Stimulated activated CD4-positive, alpha-beta T cell treated with anti-CD3 and anti-CD28 coated beads, Interleukin-2, amount 100 ng/mL, for 4 hours (primary cell): ENCODE measurements around the gene IQGAP2.
"Not testable (repeated sequence)": the region's sequence is repeated elsewhere in the genome, so short reads cannot be mapped to it uniquely, and the experiment has no call there.

ENCODE experiments used
- DNase-seq: peaks from one replicate; pipeline ENCODE4 v3.0.0-alpha.2; 2020; ENCODE audit warnings: low read depth

The IQGAP2 gene

GRCh38 chr5:76718381-76718832, 315.3 kb downstream of the IQGAP2 start:
- no peak for DNase-seq

DNA sequence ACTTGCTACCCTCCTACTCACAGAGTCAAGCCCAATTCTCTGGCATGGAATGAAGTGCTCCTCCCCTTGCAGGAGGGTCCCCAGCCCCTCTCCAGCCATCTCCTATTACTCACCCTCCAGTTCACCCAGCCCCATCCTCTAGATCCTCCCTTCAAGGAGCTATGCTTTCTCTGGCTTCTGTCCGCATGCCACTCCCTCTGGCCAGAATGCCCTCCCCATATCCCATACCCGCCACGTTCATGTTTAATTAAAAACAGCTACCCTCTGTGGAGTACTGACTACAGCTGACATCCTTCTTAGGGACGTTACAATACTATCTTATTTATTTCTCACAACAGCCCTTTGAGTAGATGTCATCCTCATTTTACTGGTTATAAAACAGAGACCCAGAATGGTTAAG, 315.8 kb downstream of the IQGAP2 start:
- DNase-seq, result no peak

DNA sequence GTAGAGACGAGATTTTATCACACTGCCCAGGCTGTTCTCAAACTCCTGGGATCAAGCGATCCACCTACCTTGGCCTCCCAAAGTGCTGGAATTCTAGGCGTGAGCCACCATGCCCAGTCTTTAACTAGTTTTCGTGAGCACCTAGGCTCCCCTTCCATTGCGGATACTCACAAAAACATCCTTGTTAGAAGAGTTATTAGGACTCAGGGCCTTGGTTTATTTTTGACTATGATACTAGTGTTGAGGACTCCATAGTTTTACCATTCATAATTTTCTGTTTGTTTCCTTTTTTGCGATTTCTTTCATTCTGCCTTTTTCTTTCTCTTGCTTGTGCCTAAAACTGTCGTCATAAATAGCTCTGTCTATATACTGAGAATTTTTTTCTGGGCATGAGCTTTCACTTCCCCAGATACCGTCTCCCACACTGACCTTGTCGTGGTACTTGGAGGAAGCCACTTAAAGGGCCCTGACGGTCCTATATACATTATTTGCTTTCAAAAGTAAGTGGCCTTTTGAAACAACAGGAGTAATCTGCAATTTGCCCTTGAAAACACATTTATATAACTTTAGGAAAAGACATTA, 318.0 kb downstream of the IQGAP2 start:
- DNase-seq, result no peak

DNA sequence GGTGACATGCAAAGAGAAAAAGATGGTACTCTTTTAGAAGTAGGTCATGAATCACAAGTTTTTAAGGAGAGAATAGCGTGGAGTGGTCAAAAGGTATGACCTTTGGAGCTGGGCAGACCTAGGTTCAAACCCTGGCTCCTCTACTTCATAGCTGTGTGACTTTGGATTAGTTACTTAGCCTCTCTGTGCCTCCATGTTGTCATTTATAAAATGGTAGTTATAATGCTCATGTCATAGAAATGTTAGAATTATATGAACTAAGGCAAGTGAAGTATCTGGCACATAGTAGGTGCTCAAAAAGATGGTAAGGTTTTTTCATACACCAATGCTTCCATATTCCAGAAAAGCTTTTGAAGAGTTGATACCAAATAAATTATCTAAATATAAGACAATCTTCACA, 320.2 kb downstream of the IQGAP2 start:
- no peak for DNase-seq

DNA sequence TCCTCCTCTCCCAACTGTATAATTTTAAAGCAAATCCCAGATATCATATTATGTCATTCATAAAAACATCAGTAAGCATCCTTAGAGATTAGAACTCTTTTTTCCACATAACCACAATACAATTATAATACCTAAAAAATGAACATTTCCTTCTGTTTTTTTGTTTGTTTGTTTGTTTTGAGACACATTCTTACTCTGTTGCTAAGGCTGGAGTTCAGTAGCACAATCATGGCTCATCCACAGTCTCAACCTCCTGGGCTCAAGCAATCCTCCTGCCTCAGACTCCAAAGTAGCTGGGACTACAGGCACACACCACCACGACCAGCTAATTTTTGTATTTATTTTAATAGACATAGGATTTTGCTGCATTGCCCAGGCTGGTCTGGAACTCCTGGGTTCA, 320.8 kb downstream of the IQGAP2 start:
- DNase-seq, result no peak

DNA sequence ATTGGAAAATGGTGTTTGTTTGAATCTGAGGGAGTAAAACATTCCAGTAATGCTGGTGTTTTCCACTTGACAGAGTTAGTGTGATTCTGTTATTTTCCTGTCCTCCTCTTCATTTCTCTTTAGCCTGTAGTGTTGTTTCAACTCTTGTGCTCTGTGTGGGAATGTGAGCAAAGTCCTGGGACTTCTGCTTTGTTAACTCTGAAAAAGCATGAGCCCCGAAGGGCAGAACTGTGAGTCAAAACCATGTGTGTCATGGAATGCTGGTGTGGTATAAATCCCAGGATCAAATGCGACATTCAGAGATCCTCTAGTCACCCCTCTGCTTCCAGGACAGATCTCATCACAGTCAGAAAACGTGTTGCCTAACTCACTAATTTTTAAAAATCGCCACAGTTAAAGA, 321.8 kb downstream of the IQGAP2 start:
- no peak for DNase-seq

DNA sequence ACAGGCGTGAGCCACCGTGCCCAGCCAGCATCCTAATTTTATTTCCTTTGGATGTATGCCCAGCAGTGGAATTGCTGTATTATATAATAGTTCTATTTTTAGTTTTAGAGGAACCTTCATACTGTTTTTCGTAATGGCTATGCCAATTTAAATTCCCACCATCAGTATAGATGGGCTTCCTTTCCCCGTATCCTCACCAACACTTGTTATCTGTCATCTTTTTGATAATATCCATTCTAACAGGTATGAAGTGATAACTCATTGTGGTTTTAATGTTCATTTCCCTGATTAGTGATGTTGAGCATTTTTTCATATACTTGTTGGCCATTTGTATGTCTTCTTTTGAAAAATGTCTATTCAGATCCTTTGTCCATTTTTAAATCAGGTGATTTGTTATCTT, 325.9 kb downstream of the IQGAP2 start:
- DNase-seq, result no peak

DNA sequence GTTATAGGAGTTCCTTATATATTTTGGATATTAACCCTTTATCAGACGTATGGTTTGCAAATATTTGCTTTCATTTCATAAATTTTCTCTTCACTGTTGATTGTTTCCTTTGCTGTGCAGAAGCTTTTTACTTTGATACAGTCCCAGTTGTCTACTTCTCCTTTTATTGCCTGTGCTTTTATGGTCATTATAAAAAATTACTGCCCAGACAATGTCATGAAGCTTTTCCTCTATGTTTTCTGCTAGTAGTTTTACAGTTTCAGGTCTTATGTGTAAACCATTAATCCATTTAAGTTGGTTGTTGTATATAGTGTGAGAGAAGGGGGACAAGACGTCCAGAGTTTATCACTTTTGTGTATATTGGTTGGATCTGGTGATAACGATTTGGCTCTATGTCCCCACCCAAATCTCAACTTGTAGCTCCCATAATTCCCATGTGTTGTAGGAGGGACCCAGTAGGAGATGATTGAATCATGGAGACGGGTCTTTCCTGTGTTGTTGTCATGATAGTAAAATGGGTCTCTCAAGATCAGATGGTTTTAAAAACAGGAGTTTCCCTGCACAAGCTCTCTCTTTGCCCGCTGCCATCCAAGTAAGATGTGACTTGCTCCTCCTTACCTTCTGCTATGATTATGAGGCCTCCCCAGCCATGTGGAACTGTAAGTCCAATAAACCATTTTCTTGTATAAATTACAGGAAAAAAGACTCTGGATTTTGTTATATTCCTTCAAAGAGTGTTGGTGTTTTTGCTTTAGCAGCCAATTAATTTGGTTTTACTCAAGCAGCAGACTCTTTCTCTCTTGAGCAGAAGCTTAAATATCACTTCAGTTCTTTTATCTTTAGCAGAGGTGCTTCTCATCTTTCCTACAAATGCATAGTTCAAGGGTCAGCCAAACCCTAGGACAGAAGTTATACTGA, 326.5 kb downstream of the IQGAP2 start:
- no peak for DNase-seq

DNA sequence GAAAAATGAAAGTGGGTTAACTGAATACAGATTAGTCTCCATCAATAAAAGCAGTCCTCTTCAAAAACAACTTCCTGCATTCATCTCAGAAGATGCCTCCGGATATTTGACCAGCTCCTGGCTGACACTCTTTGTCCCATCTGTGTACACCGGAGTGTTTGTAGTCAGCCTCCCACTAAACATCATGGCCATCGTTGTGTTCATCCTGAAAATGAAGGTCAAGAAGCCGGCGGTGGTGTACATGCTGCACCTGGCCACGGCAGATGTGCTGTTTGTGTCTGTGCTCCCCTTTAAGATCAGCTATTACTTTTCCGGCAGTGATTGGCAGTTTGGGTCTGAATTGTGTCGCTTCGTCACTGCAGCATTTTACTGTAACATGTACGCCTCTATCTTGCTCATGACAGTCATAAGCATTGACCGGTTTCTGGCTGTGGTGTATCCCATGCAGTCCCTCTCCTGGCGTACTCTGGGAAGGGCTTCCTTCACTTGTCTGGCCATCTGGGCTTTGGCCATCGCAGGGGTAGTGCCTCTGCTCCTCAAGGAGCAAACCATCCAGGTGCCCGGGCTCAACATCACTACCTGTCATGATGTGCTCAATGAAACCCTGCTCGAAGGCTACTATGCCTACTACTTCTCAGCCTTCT, 329.4 kb downstream of the IQGAP2 start:
- DNase-seq, result no peak

DNA sequence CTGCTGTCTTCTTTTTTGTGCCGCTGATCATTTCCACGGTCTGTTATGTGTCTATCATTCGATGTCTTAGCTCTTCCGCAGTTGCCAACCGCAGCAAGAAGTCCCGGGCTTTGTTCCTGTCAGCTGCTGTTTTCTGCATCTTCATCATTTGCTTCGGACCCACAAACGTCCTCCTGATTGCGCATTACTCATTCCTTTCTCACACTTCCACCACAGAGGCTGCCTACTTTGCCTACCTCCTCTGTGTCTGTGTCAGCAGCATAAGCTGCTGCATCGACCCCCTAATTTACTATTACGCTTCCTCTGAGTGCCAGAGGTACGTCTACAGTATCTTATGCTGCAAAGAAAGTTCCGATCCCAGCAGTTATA, 329.9 kb downstream of the IQGAP2 start:
- DNase-seq, result no peak

- DNase-seq, result no peak
These were observed 332.9 kb downstream of the IQGAP2 start for GRCh38 chr5:76735762-76736545.

DNA sequence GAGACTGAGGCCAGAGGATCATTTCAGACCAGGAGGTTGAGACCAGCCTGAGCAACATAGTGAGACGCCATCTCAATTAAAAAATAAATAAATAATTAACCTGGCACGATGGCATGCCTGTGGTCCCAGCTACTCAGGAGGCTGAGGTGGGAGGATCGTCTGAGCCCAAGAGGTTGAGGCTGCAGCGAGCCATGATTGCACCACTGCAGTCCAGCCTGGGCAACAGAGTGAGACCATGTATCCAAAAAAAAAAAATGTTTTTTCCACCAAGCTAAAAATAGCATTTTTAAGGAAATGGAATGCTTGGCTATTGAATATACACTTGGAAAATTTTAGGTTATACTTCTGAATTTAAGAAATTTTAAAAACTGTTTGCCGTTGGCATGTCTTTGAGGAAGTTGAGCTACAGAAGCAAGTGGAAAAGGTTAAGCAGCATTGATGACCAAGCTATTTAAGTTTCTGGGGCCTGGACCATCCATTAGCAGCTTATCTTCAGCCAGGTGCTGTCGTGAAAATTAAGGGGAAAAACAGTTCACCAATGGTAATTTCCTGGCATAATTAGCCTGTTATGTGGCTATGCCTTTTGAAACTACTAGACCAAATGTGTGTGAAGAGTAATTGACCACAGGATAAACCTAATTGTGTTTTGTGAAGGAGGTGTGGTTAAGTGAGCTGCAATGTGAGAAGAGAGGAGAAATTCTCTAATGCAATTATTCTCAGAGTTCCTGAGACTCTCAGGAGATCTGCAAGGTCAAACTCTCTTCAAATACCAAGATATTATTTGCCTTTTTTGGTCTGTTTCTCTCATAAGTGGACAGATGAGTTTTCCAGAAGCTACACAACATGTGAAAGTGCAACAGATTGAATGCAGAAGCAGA, 333.8 kb downstream of the IQGAP2 start:
- DNase-seq, result no peak

DNA sequence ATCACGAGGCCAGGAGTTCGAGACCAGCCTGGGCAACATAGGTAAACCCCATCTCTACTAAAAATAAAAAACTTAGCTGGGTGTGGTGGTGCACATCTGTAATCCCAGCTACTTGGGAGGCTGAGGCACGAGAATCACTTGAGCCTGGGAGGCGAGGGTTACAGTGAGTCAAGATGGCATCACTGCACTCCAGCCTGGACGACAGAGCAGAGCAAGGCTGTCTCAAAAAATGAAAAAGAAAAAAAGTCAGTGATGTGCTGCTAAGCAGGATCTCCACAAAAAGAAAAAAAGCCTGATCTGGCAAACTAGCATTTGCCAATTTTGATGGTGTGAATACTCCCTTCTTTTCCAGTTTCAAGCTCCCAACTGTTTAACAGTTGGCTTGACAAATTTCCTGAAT, 334.8 kb downstream of the IQGAP2 start:
- DNase-seq, result no peak

DNA sequence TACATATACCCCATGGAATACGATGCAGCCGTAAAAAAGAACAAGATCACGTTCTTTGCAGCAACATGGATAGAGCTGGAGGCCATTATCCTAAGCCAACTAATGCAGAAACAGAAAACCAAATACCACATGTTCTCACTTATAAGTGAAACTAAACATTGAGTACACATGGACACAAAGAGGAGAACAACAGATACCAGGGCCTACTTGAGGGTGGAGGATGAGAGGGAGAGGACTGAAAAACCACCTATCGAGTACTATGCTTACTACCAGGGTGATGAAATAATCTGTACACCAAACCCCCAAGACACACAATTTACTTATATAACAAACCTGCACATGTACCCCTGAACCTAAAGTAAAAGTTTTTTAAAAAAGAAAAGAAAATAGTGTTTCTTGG, 338.4 kb downstream of the IQGAP2 start:
- not testable (repeated sequence) for DNase-seq

DNA sequence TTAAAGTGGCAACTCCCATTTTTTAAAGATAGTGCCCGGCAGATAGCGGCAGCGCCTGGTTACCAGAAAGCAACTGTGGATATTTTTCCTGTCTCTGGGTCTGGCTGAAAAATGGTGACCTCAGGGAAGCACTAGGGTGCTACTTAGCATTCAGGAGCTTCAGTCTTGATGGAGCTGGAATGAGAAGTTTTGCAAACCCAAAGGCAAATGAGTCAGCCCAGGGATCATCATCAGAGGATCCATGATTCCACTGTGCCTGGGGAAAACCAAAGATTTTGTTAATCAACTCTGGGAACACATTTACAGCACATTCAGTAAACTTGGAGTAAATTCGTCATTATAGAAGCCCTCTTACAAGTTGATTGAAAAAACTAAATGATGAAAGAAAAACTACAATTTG, 339.5 kb downstream of the IQGAP2 start:
- no peak for DNase-seq

DNA sequence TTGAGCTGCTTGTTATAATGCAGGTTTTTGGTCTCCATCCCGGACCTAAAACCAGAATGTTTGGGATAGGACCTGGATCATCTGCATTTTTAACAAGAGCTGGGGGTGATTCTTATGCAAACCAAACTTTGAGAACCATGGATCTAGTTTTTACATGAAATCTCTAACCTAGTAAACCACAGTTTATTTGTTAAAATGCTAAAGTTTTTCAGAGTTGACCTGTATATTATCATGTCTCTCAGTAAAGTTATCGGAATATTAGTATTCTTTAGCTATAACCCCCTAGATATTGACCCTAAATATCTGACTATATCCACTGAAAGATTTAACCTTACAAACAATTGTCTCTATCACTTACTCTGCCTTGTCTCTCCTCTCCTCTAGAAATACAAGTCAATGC, 341.5 kb downstream of the IQGAP2 start:
- DNase-seq, result no peak

- DNase-seq, result no peak
These were observed 342.6 kb downstream of the IQGAP2 start for GRCh38 chr5:76745670-76746069.

- DNase-seq, result no peak
These were observed 343.6 kb downstream of the IQGAP2 start for GRCh38 chr5:76746677-76747076.

DNA sequence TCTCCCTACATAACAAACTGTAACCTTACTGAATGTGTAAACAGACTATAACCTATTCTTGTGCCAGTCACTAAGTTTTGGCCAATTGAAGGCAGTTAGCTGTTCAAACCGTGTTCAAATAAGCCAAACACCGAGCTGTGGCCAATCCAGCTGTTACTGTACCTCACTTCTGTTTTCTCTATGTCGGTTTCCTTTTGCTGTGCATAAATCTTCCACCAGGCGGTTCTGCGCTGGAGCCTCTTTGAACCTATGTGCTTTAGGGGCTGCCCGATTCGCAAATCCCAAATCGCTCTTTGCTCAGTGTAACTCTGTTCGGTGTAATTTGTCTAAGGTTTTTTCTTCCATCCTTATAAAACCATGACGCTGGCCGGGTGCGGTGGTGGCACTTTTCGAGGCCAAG, 344.6 kb downstream of the IQGAP2 start:
- DNase-seq, result no peak

GRCh38 chr5:76751291-76751690, 348.2 kb downstream of the IQGAP2 start:
- no peak for DNase-seq

- no peak for DNase-seq
These were observed 351.6 kb downstream of the IQGAP2 start for GRCh38 chr5:76754668-76755078.
